Erythroblast (primary cell): Measurements from ENCODE around the gene BRCA1.

Source experiments
- GATA1 ChIP-seq: IDR thresholded peaks from 2 replicates; pipeline ENCODE4 v1.6.1; 2011; ENCODE audit warnings: low read depth, mild to moderate bottlenecking, control low read depth, low read length, moderate library complexity
- POLR2A ChIP-seq: IDR thresholded peaks from 2 replicates; pipeline ENCODE4 v1.6.1; 2011; ENCODE audit warnings: mild to moderate bottlenecking, low read length

DNA sequence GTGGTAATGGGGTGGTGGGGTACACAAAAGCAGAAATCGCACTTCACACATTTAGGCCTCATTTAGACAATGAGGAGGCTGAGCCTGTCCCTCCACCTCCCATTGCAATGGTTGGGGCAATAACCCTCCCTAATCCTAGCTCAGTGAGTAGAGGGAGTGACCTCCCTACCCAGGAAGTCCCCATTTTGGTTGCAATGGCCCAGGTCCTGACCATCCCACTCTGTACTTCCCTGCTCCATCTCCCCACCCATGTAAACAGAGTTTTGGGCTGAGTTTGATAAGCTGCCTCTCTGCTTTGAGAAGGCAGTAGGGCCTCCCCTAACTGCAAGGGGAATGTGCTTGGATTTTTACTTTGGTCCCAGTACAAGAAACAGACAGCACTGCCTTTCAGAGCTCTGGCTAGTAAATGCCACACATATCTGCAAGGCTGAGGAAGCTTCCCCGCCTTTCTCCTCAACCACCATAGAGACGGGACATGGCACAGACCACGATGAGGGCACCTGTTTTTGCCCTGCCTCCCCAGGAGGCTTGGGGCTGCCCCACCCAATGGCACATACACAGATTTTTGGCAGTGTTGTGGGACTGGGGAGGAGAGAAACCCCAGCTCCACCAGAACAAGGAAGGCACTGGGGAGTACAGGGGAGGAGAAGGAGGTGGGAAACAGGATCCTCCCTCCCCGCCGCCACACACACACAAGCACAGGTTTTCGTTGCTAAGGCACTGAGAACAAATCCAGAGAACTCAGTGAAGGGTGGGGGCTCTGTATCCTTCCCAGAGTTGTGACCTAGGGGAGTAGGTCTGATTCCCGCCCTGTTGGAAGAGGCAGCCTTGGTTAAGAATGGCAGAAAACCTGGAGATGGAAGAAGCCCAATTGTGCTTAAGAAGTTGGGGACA is 110.3 kb downstream of the BRCA1 start:
- TF ChIP-seq POLR2A (no peak), GATA1 (no peak)
